Panc1 (cell line): ENCODE results near the gene NT5C1A. TPM values are rescaled to one million over a fixed set of nuclear protein-coding genes. Genes with fewer than 3 reads are reported as not detected.
A peak's percentile ranks its signal among the peaks of the same experiment; 100 is the strongest.

Experiments used
- ATAC-seq: fragments of 200-7000 bp; cut with Tn5 transposase; 2 replicates; pipeline ENCODE4 v1.9.1; 2020; ENCODE audit warnings: mild to moderate bottlenecking, moderate library complexity
- BruUV-seq: library from RNA; stranded (reverse); fragments of 400-500 nt; replicated peaks from 2 replicates; lab custom pipeline; 2021; lab: Mats Ljungman, UMichigan
- CTCF ChIA-PET: fragments of 300-600 bp; sonication (Branson Sonifier 250); formaldehyde crosslinking; loops from one replicate; lab custom pipeline; 2022; ENCODE audit warnings: antibody characterized with exemption; lab: Charles Lee
- POLR2A ChIA-PET: fragments of 300-600 bp; sonication (Branson Sonifier 250); formaldehyde crosslinking; loops from one replicate; lab custom pipeline; 2022; ENCODE audit warnings: antibody characterized with exemption; lab: Charles Lee
- DNase-seq: peaks from one replicate; pipeline ENCODE4 v3.0.0-alpha.2; 2010; ENCODE audit warnings: low read depth, low spot score
- H3K27ac ChIP-seq: 2 replicates; pipeline ENCODE4 v1.5.1; 2011; ENCODE audit warnings: mild to moderate bottlenecking, low read length, inconsistent platforms
- H3K27me3 ChIP-seq: fragments of 200-500 bp; sonication (Bioruptor generic); 2 replicates; pipeline ENCODE4 v1.6.0; 2014; ENCODE audit warnings: low read length, inconsistent platforms; ENCODE audit not compliant: control insufficient read depth, insufficient read depth
- H3K36me3 ChIP-seq: fragments of 200-500 bp; sonication (Bioruptor generic); 2 replicates; pipeline ENCODE4 v1.5.1; 2014; ENCODE audit warnings: inconsistent platforms, mild to moderate bottlenecking, low read length, moderate library complexity; ENCODE audit not compliant: control insufficient read depth, insufficient read depth
- H3K4me1 ChIP-seq: 2 replicates; pipeline ENCODE4 v1.5.1; 2011; ENCODE audit warnings: inconsistent platforms, mild to moderate bottlenecking, low read length, moderate library complexity; ENCODE audit not compliant: control insufficient read depth, insufficient read depth
- H3K4me3 ChIP-seq, 2 experiments: 2 replicates each; pipeline ENCODE4 v1.5.1; 2011 to 2012; ENCODE audit warnings: low read depth in 2 of 2, low read length in 2 of 2, mild to moderate bottlenecking in 2 of 2, inconsistent platforms in 1 of 2, moderate library complexity in 1 of 2
- H3K9me3 ChIP-seq: fragments of 200-500 bp; sonication (Bioruptor generic); 2 replicates; pipeline ENCODE4 v1.5.1; 2014; ENCODE audit warnings: low read depth, mild to moderate bottlenecking, inconsistent platforms, low read length, moderate library complexity; ENCODE audit not compliant: control insufficient read depth, insufficient read depth
- POLR2AphosphoS5 ChIP-seq: IDR thresholded peaks from 2 replicates; pipeline ENCODE4 v1.6.1; 2012; ENCODE audit warnings: mild to moderate bottlenecking, low read depth, low read length, moderate library complexity
- SIN3A ChIP-seq: IDR thresholded peaks from 2 replicates; pipeline ENCODE4 v1.6.1; 2012; ENCODE audit warnings: low read depth, mild to moderate bottlenecking, low read length, moderate library complexity, borderline replicate concordance; ENCODE audit not compliant: insufficient read depth
- TCF7L2 ChIP-seq: IDR thresholded peaks from 2 replicates; pipeline ENCODE4 v1.6.1; 2011; ENCODE audit warnings: mild to moderate bottlenecking, low read depth, low read length, inconsistent platforms
- in situ Hi-C: cut with HindIII; loops from 2 replicates; pipeline ENCODE4 v1.10.0; 2016; ENCODE audit warnings: low sequenced_read_pairs, low pct_unique_long_range_greater_than_20kb
- intact Hi-C: fragments of 100-400 bp; cut with micrococcal nuclease; formaldehyde crosslinking; loops from one replicate; pipeline ENCODE4 v1.10.0; 2022; ENCODE audit not compliant: unreplicated experiment
- total RNA-seq: library from RNA; stranded (reverse); gene quantifications from one replicate; pipeline ENCODE4 v1.2.1, GENCODE V29; 2021; ENCODE audit not compliant: unreplicated experiment
- TF ChIP-seq, protein P1 (sequence below), 2 experiments: IDR thresholded peaks; 2 replicates each; pipeline ENCODE4 v1.6.1; 2011 to 2012; ENCODE audit warnings: low read depth in 2 of 2, control low read depth in 1 of 2, low read length in 1 of 2, mild to moderate bottlenecking in 1 of 2, moderate library complexity in 1 of 2; ENCODE audit not compliant: insufficient read depth in 1 of 2

NT5C1A gene
- total RNA-seq, 1 experiment from 2014 or later: not detected

GRCh38 chr1:39625462-39626273, 46.2 kb downstream of the NT5C1A start:
- DNase-seq (no peak), ATAC-seq (peak; percentile 43; the same call in 1 of the 2 replicates)
- Histone ChIP-seq H3K36me3 (no peaks in the 10 kb centered on the region), H3K4me3 (no peak overlapping the region), H3K9me3 (no peaks in the 10 kb centered on the region), H3K27ac (no peak overlapping the region), H3K27me3 (no peaks in the 10 kb centered on the region), H3K4me1 (no peaks in the 10 kb centered on the region)
- CTCF ChIA-PET: no interaction called here
- no TSS peak for BruUV-seq
- in situ Hi-C loops (no loop called here), intact Hi-C loops (no loop called here)
- TF ChIP-seq, protein P1, sequence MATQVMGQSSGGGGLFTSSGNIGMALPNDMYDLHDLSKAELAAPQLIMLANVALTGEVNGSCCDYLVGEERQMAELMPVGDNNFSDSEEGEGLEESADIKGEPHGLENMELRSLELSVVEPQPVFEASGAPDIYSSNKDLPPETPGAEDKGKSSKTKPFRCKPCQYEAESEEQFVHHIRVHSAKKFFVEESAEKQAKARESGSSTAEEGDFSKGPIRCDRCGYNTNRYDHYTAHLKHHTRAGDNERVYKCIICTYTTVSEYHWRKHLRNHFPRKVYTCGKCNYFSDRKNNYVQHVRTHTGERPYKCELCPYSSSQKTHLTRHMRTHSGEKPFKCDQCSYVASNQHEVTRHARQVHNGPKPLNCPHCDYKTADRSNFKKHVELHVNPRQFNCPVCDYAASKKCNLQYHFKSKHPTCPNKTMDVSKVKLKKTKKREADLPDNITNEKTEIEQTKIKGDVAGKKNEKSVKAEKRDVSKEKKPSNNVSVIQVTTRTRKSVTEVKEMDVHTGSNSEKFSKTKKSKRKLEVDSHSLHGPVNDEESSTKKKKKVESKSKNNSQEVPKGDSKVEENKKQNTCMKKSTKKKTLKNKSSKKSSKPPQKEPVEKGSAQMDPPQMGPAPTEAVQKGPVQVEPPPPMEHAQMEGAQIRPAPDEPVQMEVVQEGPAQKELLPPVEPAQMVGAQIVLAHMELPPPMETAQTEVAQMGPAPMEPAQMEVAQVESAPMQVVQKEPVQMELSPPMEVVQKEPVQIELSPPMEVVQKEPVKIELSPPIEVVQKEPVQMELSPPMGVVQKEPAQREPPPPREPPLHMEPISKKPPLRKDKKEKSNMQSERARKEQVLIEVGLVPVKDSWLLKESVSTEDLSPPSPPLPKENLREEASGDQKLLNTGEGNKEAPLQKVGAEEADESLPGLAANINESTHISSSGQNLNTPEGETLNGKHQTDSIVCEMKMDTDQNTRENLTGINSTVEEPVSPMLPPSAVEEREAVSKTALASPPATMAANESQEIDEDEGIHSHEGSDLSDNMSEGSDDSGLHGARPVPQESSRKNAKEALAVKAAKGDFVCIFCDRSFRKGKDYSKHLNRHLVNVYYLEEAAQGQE (IDR thresholded peaks at IDR 0.05; ENCODE audit: insufficient read depth in 1 of 2, low read depth in 2 of 2, low read length in 1 of 2): 0 out of 4 replicates have a peak, but pooled peaks have one; percentile 17 to 37
- no peak for TF ChIP-seq POLR2AphosphoS5
- POLR2A ChIA-PET: no interaction called here

DNA sequence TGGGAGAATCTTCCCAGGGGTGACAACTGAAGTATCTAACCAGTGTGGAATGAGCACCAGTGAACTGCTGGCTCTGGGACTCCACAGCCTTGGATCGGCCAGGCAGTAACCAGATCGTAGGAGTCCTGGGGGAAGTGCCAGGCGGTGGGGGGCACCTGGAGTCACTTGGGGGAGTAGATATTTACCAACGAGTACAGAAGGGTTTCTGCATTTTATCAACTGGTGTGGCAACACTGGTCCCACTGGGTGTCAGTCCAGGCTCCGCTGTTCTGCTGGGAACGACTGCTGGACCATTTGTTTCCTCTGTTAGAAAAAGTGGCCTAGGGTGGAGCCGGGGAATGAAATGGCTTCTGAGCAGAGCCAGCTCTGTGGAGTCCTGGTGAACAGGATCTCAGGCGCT, 46.9 kb downstream of the NT5C1A start:
- Histone ChIP-seq H3K4me3 (no peak overlapping the region), H3K36me3 (no peaks in the 10 kb centered on the region), H3K27me3 (no peaks in the 10 kb centered on the region), H3K4me1 (no peaks in the 10 kb centered on the region), H3K27ac (no peak overlapping the region), H3K9me3 (no peaks in the 10 kb centered on the region)
- DNase-seq (no peak), ATAC-seq (peak; percentile 27; the same call in 1 of the 2 replicates)
- no TSS peak for BruUV-seq
- TF ChIP-seq, protein P1 (IDR thresholded peaks at IDR 0.05; ENCODE audit: insufficient read depth in 1 of 2, low read depth in 2 of 2, low read length in 1 of 2): no peak
- no peak for TF ChIP-seq TCF7L2
- TF ChIP-seq SIN3A: no peak
- no peak for TF ChIP-seq POLR2AphosphoS5
- CTCF ChIA-PET: no interaction called here
- in situ Hi-C loops (no loop called here), intact Hi-C loops (no loop called here)
- POLR2A ChIA-PET: no interaction called here
